Prostate gland (tissue), 2 donors: ENCODE data around the gene SLC41A1.

Experiments
- CTCF ChIP-seq, 4 experiments: fragments of 200-600 bp in 2 of 4; fragments of 450-650 bp in 2 of 4; sonication (generic) in 2 of 4; IDR thresholded peaks; 1 replicate in 3 of 4; 2 replicates in 1 of 4; pipeline ENCODE4 v1.5.1; 2016 to 2019; ENCODE audit warnings: antibody characterized with exemption in 4 of 4, mild to moderate bottlenecking in 2 of 4, moderate library complexity in 2 of 4
- POLR2A ChIP-seq: fragments of 450-650 bp; IDR thresholded peaks from one replicate; pipeline ENCODE4 v1.6.1; 2016; ENCODE audit warnings: antibody characterized with exemption, mild to moderate bottlenecking
- POLR2AphosphoS5 ChIP-seq: sonication (generic); formaldehyde crosslinking; IDR thresholded peaks from one replicate; pipeline ENCODE4 v1.6.1; 2017; ENCODE audit warnings: antibody characterized with exemption

- TF ChIP-seq CTCF (IDR thresholded peaks at IDR 0.05) (no peak), POLR2A (no peak), POLR2AphosphoS5 (no peak)
Measured at GRCh38 chr1:205785446-205785845, 27.6 kb downstream of the SLC41A1 start.
